Common myeloid progenitor, CD34-positive (primary cell): ENCODE data around the gene L2HGDH.

ENCODE experiments used
- CTCF ChIA-PET: fragments of 350-600 bp; sonication (Branson Sonifier 250); formaldehyde crosslinking; loops from one replicate; lab custom pipeline; 2021; ENCODE audit warnings: antibody characterized with exemption; lab: Charles Lee
- POLR2A ChIA-PET: fragments of 350-600 bp; sonication (Branson Sonifier 250); formaldehyde crosslinking; loops from one replicate; lab custom pipeline; 2021; ENCODE audit warnings: antibody characterized with exemption; lab: Charles Lee
- DNase-seq, 3 donors: peaks; one replicate each; pipeline versions ENCODE4 v3.0.0 to v3.0.0-alpha.2; 2013
- H3K27ac ChIP-seq, 2 experiments: 1 replicate in 1 of 2; 2 replicates in 1 of 2; pipeline ENCODE4 v1.7.0; 2013; ENCODE audit warnings: inconsistent platforms in 2 of 2, low read length in 2 of 2, mild to moderate bottlenecking in 2 of 2, low read depth in 1 of 2, moderate library complexity in 1 of 2; ENCODE audit not compliant: severe bottlenecking in 2 of 2, insufficient read depth in 1 of 2, poor library complexity in 1 of 2
- H3K27me3 ChIP-seq, 5 experiments: replicated peaks in 2 of 5; 1 replicate in 3 of 5; 2 replicates in 2 of 5; pipeline versions ENCODE4 v1.6.1 to v1.7.0; 2013; ENCODE audit warnings: low read length in 4 of 5, mild to moderate bottlenecking in 2 of 5, moderate library complexity in 2 of 5, inconsistent platforms in 1 of 5; ENCODE audit not compliant: insufficient read depth in 5 of 5, control insufficient read depth in 4 of 5
- H3K36me3 ChIP-seq, 4 experiments: 1 replicate in 2 of 4; 2 replicates in 2 of 4; pipeline versions ENCODE4 v1.6.1 to v1.7.0; 2013; ENCODE audit warnings: low read length in 3 of 4, control low read depth in 1 of 4, mild to moderate bottlenecking in 1 of 4; ENCODE audit not compliant: control insufficient read depth in 4 of 4, insufficient read depth in 4 of 4
- H3K4me1 ChIP-seq, 4 experiments: 1 replicate in 3 of 4; 2 replicates in 1 of 4; pipeline versions ENCODE4 v1.6.1 to v1.7.1; 2013; ENCODE audit warnings: low read length in 3 of 4, mild to moderate bottlenecking in 3 of 4, control low read depth in 1 of 4, inconsistent platforms in 1 of 4, moderate library complexity in 1 of 4; ENCODE audit not compliant: control insufficient read depth in 4 of 4, insufficient read depth in 4 of 4; ENCODE audit errors: control extremely low read depth in 1 of 4
- H3K4me3 ChIP-seq, 7 experiments: 1 replicate in 4 of 7; 2 replicates in 3 of 7; pipeline versions ENCODE4 v1.5.1 to v1.7.0; 2013; ENCODE audit warnings: mild to moderate bottlenecking in 7 of 7, low read length in 6 of 7, moderate library complexity in 6 of 7, inconsistent platforms in 2 of 7, low read depth in 2 of 7, control low read depth in 1 of 7; ENCODE audit not compliant: insufficient read depth in 4 of 7, control insufficient read depth in 1 of 7; ENCODE audit errors: extremely low read depth in 1 of 7
- H3K9me3 ChIP-seq, 5 experiments: 1 replicate in 4 of 5; 2 replicates in 1 of 5; pipeline versions ENCODE4 v1.6.1 to v1.7.1; 2013; ENCODE audit warnings: low read length in 4 of 5, mild to moderate bottlenecking in 2 of 5, inconsistent platforms in 1 of 5, low read depth in 1 of 5, moderate library complexity in 1 of 5; ENCODE audit not compliant: control insufficient read depth in 4 of 5, insufficient read depth in 2 of 5; ENCODE audit errors: control extremely low read depth in 1 of 5
- WGBS: methylation state at CpG from one replicate; pipeline ENCODE4 v1.1.5; 2013; ENCODE audit not compliant: insufficient coverage; 5-methylcytosine and 5-hydroxymethylcytosine counted together

The L2HGDH gene

DNA sequence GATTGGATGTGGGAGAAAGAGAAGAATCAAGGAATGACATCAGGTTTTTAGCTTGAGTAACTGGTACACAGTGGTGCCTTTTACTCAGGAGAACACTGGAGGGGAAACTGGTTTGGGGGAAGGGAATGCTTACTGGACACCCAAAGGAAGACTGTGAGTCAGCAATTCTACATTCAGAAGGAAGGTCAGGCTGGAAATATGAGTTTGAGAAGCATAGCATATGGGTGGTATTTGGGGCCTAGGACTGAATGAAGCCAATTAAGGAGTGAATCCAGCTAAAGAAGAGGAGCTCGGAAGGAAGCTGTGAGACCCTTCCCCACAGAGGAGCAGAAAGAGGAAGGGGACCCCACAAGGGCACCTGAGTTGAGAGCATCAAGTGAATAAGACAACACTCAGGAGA, 35.5 kb upstream of the L2HGDH start:
- DNase-seq: peak in 2 of 3 donors; percentile 16 to 37
- ChIA-PET POLR2A (no interaction called here), CTCF (interaction anchor here (0.7 to 1.9 kb wide), 5 partner anchors 15 to 184 kb away, joined by 3 to 6 read pairs (median 3); partner anchors contain the start of gene MAP4K5)
- H3K4me1 ChIP-seq: peaks cover 6 to 27% (median 25%) of the 10 kb centered on the region in 4 experiments
- no peak overlapping the region for H3K4me3 ChIP-seq
- 9% methylated on average over 1 of the region's 1 CpG for WGBS
- no peaks in the 10 kb centered on the region for H3K36me3 ChIP-seq
- peak overlapping the region in 1 of 2 experiments; percentile 57 for H3K27ac ChIP-seq
- no peaks in the 10 kb centered on the region for H3K27me3 ChIP-seq
- no peaks in the 10 kb centered on the region for H3K9me3 ChIP-seq

GRCh38 chr14:50345846-50346422, 33.9 kb upstream of the L2HGDH start:
- DNase-seq: no peak
- H3K27ac ChIP-seq: no peak overlapping the region
- ChIA-PET POLR2A (interaction anchor here (1.0 kb wide), 1 partner anchor 24 kb away, joined by 3 read pairs; no protein-coding TSS in a partner anchor), CTCF (interaction anchor here (3.6 kb wide), 1 partner anchor 25 kb away, joined by 20 read pairs; no protein-coding TSS in a partner anchor)
- no peaks in the 10 kb centered on the region for H3K36me3 ChIP-seq
- H3K9me3 ChIP-seq: no peaks in the 10 kb centered on the region
- WGBS: 60% methylated on average over 4 of the region's 6 CpGs
- no peak overlapping the region for H3K4me3 ChIP-seq
- H3K27me3 ChIP-seq: no peaks in the 10 kb centered on the region
- peaks cover 10 to 30% (median 24%) of the 10 kb centered on the region in 4 experiments for H3K4me1 ChIP-seq

- 100% methylated on average over 2 of the region's 4 CpGs for WGBS
- peaks cover 10 to 30% (median 23%) of the 10 kb centered on the region in 4 experiments for H3K4me1 ChIP-seq
- CTCF ChIA-PET: interaction anchor here (0.6 to 3.6 kb wide), 2 partner anchors 24 to 35 kb away, joined by 3 to 20 read pairs; no protein-coding TSS in a partner anchor
- no peak overlapping the region for H3K27ac ChIP-seq
- no peaks in the 10 kb centered on the region for H3K9me3 ChIP-seq
- H3K36me3 ChIP-seq: peaks cover 0 to 4% (median 0%) of the 10 kb centered on the region in 4 experiments
- POLR2A ChIA-PET: no interaction called here
- no peak for DNase-seq
- no peak overlapping the region for H3K4me3 ChIP-seq
- H3K27me3 ChIP-seq: no peaks in the 10 kb centered on the region
Observed at GRCh38 chr14:50344876-50345563, 33.0 kb upstream of the L2HGDH start.

GRCh38 chr14:50344116-50344775, 32.2 kb upstream of the L2HGDH start:
- 89% methylated on average over 5 of the region's 7 CpGs for WGBS
- ChIA-PET CTCF (interaction anchor here (1.3 to 3.6 kb wide), 3 partner anchors 22 to 50 kb away, joined by 3 to 20 read pairs (median 5); no protein-coding TSS in a partner anchor), POLR2A (no interaction called here)
- peak in 2 of 3 donors; percentile 76 to 79 for DNase-seq
- H3K36me3 ChIP-seq: peaks cover 0 to 4% (median 0%) of the 10 kb centered on the region in 4 experiments
- H3K4me3 ChIP-seq: no peak overlapping the region
- no peak overlapping the region for H3K27ac ChIP-seq
- H3K27me3 ChIP-seq: no peaks in the 10 kb centered on the region
- H3K4me1 ChIP-seq: peaks cover 10 to 30% (median 23%) of the 10 kb centered on the region in 4 experiments
- no peaks in the 10 kb centered on the region for H3K9me3 ChIP-seq

DNA sequence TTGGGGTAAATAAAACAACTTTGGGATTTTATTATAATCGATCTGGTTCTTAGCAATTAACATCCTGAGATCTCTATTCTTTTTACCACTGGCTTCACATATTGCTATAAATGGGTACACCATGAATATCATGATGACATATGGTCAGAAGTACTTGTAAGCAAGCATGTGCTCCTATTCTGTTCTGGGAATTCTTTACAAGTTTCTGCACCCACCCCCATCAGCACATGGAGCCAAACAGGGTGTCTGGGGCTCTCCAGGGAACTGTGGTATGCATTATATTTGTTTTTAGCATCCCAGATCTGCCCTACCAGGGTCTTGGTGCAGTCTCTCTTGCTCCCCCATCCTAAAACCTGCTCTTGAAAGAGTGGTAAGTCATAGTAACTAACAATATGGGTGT, 31.4 kb upstream of the L2HGDH start:
- no peaks in the 10 kb centered on the region for H3K27me3 ChIP-seq
- ChIA-PET CTCF (interaction anchor here (1.3 to 3.6 kb wide), 3 partner anchors 22 to 51 kb away, joined by 3 to 20 read pairs (median 5); no protein-coding TSS in a partner anchor), POLR2A (no interaction called here)
- peaks cover 0 to 7% (median 1%) of the 10 kb centered on the region in 4 experiments for H3K36me3 ChIP-seq
- no peak overlapping the region for H3K4me3 ChIP-seq
- WGBS: no CpG with 5 or more reads among the region's 1 CpG
- no peak for DNase-seq
- no peaks in the 10 kb centered on the region for H3K9me3 ChIP-seq
- no peak overlapping the region for H3K27ac ChIP-seq
- peaks cover 10 to 30% (median 23%) of the 10 kb centered on the region in 4 experiments for H3K4me1 ChIP-seq

- 0% methylated on average over 6 of the region's 8 CpGs for WGBS
- CTCF ChIA-PET: interaction anchor here (0.6 to 3.6 kb wide), 13 partner anchors 11 to 193 kb away, joined by 3 to 20 read pairs (median 4); partner anchors contain the start of genes CDKL1 and MAP4K5
- Histone ChIP-seq H3K27me3 (no peaks in the 10 kb centered on the region), H3K4me1 (peaks cover 5 to 21% (median 18%) of the 10 kb centered on the region in 4 experiments), H3K9me3 (no peaks in the 10 kb centered on the region), H3K4me3 (peak overlapping the region in 5 of 7 experiments; percentile 6 to 57 (median 51)), H3K36me3 (peaks cover 0 to 8% (median 1%) of the 10 kb centered on the region in 4 experiments), H3K27ac (peak overlapping the region in 1 of 2 experiments; percentile 68)
- POLR2A ChIA-PET: interaction anchor here (0.5 to 1.1 kb wide), 2 partner anchors 8 to 189 kb away, joined by 3 read pairs; partner anchors contain the start of gene MAP4K5
- peak; percentile 78 to 88 (median 79) for DNase-seq
Observed at GRCh38 chr14:50342221-50343078, 30.4 kb upstream of the L2HGDH start.
